Activated CD4-positive, alpha-beta T cell treated with anti-CD3 and anti-CD28 coated beads for 4 hours (primary cell): ENCODE results near the gene STK38.
A peak's percentile ranks its signal among the peaks of the same experiment; 100 is the strongest.
"Not testable (repeated sequence)": the region's sequence is repeated elsewhere in the genome, so short reads cannot be mapped to it uniquely, and the experiment has no call there.

ENCODE experiments used
- DNase-seq, 2 donors: peaks; one replicate each; pipeline ENCODE4 v3.0.0-alpha.2; 2020

The STK38 gene

DNA sequence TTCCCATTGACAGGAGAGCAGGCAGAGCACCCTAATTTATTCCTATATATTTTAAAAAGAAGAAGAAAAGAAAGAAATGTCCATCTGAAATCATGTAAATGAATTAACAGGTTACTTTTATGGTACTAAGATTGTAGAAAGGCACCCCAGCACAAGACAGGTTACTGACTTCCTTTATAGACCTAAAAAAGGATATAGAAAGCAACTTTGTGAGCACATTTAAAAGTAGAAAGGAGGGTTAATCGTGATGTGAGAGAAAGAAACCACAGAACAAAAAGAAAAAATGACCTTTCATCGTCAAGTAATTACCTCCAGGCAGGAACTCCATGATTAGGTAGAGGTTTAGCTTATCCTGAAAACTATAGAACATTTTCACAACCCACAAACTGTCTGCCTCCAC, 29.9 kb downstream of the STK38 start:
- no peak for DNase-seq

DNA sequence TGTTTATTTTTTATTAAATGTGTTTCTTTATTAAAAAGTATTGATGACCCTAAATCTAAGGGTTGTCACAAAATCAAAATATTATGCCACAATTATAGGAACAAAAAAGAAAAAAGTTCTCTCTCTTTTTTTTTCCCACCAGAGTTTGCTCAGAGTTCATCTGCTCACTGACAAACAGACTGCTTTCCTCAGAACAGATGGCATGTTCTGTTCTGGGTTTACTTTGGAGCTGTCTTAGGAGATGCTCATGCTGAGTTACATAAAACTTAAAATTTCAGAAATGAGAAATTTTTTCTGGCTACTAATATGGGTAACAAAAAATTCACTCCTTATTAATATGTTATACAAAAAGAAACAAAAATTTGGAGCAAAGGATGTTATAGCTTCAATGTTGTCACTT, 30.3 kb downstream of the STK38 start:
- DNase-seq = no peak

DNA sequence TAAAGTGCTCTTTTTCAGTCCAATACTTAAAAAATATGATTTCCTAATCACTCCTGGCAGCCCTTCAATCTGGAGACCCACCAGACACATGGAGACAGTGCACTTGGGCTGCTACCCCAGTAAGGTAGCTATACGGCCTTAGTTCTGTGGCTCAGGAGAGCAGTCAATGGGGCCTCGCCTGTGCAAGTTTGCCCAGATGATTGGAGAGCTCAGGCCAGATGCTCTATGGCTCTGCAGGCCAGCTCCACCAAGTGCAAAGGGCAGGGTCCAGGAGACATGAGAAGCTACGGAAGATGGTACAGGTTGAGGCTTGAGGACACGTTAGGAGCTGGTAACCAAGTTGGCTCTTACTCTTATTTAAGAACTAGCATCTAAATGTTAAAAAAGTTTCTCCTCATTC, 30.7 kb downstream of the STK38 start:
- DNase-seq = no peak

DNA sequence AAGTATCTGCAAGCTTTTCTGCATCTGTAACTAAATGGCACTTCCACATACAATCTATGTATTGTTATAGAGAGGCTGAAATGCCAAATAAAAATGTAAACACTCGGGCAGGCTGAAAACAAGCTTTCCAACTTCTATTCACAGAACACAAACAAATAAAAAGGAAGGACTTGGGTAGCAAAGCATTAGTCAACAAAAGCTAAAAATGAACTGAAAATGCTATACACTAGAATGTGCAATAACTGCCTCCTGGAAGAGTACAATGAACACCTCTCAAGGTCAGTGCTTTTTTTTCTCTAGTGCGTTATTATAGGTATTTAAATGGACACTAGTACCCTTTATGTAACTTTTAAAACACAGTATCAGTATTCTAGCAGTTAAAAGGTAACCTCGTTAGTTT, 31.4 kb downstream of the STK38 start:
- no peak for DNase-seq

DNA sequence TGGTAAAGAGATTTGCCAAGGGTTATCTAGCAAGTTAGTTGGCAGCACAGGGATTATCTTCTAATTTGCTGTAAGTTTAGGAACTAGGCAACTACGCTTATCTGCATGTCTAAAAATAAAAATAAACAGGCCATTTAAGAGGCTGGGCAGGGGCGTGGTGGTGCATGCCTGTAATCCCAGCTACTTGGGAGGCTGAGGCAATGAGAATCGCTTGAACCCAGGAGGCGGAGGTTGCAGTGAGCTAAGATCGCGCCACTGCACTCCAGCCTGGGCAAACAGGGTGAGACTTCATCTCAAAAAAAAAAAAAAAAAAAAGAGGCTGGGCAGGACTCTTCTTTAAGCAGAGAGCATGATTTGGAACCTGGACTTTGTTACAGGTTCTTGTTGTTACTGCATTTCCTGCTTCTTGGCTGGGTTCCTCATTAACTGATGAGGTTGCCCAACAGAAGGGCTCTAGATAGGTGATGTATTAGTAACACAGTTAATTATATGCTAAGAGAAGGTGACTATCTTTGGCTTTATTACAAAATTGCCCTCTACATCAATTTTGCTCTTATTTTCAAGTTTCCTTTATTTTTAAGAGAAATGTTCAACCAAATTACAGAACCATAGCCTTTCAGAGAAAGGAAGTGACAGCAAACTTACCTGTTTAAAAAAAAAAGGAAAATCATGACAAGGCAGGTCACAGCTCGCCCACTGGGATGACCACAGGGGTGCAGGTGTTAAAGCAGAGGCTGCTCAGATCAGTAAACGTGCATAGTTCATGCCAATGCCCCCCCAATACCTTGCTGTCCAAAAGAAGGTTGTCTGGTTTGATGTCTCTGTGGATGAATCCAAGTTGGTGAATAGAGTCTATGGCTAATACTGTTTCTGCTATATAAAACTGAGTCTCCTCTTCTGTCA, 32.5 kb downstream of the STK38 start:
- DNase-seq = no peak

DNA sequence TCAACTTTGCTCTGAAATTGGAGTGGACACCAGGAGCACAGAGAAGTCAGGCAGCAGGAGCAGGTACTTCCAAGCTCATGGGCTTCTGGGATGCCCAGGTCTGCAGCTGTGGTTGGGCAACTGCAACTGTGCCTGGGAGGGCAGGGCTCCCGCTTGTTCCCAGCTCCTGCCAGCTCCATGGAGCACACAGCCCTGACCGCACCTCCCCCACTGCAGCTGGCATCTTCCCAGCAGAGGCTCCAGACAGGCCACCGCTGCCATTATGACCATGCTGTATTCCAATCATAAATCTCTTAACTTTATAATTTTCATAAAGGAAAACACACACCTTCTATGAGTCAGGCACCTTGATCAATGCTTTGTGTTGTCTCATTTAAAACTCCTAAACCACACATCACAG, 36.9 kb downstream of the STK38 start:
- no peak for DNase-seq

DNA sequence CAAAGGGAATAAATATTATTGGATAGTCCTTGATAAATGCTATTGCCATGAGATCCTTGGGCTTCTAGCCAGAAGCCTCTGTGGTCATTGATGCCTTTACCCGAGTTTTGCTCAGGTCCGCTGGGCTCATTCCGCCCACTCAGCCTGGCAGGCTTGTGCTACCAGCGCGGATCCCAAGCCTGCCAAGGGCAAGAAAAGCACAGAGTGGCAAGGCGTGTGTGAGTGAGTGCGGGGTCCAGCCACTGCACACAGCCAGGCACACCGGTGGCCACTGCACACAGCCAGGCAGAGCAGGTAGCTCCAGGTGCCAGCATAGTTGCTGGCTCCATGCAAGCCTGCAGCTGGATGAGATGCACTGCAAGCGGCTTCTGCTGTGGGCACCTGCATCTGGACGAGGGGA, 38.7 kb downstream of the STK38 start:
- no peak for DNase-seq

DNA sequence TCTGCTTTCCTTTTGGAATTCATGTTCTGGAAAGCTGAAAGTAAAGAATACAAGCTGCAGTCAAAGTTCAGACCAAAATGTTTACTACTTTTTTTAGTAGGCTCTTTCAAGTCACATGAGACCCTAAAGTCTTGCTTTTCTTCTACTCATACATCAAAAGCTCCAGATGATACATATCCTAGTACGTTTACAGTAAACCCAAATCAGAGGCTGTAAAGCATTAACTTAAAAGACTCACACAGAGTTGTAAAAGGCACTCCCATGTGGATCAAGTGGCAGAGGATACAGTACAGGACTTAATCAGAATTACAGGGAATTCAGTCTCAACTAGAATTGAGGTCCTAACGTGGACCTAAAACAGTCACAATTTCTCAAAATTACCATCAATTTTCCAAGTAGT, 40.7 kb downstream of the STK38 start:
- DNase-seq = no peak

DNA sequence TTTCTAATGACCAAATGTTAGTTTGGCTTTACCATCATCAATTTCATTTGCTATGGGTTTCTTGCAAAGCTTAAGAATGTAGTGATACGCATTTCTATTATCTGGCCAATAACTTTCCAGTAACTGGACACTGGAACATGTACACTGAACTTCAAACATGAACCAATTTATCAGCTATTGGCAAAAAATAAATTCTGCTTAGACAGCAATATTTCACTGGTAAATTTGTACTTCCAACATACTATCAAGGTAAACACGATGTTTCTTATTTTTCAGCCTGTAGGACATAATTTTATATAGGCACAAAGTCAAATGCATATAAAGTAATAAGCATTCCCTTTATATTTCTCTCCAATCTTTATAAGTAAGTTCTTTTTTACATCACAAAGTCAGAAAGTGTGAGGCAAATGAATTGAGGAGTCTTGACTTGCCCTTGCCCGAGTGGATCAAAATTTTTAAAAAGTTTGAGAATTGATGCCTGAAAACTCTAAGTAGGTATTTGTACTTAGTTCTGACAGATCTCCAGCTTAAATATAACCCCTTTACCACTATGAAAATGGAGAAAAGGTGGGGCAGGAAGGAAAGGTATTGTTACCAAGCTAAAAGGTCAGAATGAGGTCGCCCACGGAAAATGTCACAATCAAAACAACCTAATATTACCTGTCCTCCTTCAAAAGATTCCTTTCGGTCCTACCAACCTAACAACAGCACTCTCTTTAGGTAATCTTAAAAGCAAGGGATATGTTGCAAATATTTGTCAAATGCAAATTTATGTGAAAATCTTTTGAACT, 41.3 kb downstream of the STK38 start:
- DNase-seq = peak in 1 of 2 donors; percentile 14

DNA sequence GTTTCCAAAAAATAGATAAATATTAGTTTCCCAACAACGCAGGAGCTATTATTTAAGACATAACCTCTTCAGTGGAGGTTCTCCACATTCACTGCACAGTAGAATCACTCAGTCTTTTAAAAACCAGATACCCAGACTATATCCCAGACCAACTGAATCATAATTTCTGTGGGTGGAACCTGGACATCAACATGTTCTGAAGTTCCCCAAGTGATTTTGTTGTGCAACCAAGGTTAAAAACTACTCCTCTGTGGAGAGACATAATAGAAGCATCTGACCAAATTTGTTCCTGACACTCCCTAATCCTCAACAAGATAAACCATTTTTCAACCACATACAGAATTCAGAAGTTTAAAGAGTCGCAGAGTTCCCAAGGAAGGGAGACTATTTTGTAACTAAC, 42.3 kb downstream of the STK38 start:
- DNase-seq = no peak

DNA sequence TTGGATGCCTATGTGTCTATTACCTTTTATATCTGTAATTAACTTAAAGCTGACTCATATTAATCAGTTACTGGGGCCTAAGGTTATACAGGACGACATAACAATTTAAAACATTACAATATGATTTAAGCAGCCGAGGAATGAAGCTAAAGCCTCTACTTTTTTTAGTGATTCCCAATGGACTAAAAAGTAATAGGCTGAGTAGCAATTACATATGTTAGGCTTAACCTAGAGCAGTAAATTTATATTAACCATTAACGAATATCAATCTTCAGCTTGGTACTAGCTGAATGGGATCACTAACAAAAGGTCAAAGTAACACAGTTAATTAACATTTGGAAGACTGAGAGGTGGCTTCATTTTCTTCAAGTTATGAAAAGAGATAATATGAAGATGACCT, 43.1 kb downstream of the STK38 start:
- no peak for DNase-seq

DNA sequence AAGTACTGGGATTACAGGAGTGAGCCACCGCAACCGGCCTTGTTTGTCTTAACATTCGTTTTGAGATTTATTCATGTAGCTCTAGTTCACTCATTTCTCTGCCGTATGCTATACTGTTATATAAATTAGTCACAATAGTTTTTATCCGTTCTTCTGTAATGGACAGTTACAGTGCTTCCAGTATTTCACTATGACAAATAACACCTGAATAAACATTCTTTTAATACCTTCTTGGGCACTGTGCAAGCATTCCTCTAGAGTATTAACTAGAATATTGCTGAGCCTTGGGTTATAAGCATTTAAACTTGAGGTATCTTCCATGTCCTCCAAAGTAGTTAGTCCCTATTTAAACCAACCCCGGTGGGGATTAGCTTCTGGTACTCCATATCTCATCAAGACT, 45.6 kb downstream of the STK38 start:
- DNase-seq = no peak

DNA sequence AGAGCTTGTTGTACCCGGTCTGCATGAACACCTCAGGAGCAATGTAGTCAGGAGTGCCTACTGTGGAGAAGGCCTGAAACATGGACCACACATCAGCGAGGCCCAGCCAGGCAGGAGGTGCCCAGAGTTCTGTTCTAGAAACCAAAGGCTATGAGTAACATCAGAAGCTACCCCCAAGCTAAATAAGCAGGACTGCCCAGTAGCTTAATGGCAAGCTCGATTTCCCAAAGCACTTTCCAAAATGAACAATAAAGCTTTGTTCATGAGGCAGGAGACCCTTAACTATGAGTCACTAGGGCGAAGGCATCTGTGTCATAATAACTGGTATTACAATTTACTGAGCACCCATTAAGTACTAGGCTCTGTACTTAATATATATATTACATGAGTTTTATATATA, 47.4 kb downstream of the STK38 start:
- no peak for DNase-seq

DNA sequence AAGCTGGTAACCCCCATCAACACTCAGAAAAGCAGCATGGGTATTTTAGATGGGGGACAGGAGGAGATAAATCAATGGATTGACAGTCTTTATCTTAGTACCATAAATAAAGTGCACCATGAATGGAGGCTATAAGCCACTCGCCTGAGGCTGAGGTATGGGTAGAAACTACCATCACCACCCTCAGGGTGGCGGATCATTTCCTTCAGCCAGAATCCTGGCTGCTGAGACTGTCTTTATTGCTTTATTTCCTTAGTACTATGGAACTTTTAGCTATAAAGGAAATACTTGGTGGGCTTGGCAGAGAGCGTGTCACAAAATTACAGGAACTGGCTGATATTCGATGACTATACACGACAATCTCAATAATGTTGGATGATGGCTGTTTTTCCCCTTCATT, 52.2 kb downstream of the STK38 start:
- DNase-seq = no peak

DNA sequence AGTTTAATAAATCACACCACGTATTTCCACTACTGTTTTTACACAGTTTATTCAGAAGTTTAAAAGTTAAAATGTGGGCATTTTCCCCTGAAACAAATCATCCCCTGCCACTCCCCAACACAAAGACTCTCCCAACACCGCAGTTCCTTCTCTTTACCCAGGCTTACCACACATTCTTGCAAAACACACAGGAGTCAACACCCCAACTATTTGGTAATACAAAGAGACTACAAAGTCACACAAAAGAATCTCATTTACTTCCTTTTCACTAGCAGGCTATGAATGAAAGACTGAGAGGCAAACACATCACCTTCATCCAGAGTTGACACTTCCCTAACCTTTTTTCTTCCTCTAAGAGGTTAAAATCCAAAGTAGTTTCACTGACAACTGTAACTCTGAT, 53.4 kb downstream of the STK38 start:
- DNase-seq = no peak

DNA sequence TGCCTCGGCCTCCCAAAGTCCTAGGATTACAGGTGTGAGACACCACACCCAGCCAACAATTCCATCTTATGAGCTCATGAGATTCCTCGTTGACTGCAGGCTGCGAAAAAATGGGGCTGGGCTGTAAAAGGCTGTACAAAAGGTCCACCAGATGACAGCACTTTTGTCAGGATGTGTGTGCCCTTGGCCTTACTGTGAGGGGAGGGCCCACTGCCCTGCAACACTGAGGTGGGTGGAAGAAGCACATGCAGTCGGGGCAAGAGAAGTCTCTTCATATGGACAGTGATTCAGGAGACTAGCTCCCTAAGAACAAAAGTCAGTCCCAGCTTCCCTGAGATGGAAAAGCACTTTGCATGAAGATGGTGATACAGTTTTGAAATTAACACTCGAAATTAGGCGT, 54.0 kb downstream of the STK38 start:
- DNase-seq = no peak

DNA sequence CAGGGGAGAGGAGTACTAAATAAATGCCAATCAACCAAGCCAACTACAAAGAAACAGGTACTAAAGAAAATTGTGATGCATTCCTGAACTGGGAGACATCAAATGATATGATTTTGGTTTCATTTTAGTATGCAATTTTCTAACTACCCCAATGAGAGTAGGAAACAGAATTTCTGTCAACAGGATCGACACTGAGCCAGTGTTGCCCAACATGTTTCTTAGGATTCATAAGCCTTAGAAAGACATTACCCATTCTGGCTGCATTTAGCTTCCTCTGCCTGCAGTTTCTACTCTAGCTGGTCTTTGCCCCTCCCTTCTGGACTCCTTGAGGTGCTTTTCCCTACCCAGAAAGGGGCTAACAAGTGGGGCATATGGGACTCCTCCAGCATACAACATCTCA, 54.7 kb downstream of the STK38 start:
- DNase-seq = no peak

DNA sequence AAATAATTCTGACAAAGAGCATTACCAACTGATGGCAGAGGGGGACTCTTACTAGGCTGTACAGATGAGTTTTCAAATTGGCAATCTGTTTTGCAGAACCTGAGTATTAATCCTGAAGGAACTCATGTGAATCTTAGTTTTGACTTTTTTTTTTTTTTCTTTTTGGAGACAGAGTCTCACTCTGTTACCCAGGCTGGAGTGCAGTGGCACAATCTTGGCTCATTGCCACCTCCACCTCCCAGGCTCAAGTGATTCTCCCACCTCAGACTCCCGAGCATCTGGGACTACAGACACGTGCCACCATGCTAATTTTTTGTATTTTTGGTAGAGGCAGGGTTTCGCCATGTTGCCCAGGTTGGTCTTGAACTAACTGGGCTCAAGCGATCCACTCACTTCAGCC, 55.2 kb downstream of the STK38 start:
- no peak for DNase-seq

DNA sequence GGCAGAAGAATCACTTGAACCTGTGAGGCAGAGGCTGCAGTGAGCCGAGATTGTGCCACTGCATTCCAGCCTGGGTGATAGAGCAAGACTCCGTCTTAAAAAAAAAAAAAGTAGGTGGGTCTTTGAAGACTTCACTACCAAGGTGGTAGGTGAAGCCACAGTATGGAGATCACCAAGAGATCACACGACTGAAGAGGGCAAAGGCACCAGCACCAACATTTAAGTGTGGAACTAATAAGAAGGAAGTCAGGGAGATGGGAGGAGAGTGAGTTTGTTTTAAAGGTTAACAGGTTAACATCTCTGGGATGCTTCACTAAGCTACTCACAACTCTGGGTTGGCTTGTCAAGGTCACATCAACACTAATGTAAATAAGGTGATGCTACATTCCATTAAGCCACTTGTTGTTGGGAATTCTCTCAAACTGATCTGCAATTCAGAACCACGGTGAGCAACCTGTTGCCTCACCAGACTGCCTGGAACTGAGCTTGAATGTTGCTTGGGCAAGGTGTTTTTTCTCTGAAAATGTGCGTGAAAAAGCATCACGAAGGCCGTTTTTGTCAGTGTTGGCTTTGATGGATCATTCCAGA, 55.8 kb downstream of the STK38 start:
- DNase-seq = no peak

DNA sequence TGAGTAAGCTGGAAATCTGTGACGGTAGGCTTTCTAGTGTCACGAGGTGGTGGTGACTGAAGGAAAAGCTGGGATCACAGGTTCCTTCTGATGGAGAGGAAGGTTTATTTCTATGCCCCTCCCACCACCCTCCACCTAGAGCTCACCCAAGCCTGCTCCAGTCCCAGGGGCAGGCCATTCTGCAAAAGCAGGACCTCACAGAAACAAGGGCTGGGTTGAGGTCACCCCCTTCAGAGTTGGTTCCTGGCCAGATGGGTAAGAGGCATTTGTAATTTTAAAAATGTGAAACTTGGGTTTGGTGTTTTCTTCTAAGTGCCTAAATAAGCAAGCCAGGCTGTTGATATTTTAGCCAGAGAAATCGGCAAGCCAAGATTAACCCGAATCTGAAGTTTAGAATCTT, 57.9 kb downstream of the STK38 start:
- DNase-seq = no peak

DNA sequence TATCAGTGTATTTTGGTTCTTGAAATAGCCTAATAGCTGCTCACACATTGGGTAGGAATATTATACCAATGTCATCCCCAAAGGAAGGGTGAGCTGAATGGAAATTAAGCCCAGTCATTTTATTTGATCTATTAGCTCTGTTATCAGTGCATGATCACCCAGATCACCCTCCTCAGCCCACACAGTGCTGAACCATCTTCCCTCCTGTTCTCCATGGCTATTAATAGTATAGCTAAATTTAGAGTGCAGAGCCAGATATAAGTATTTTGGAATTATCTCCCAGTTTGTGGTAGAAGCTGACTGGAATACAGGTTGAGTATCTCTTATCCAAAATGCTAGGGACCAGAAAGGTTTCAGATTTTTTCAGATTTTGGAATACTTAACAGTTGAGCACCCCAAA, 59.1 kb downstream of the STK38 start:
- DNase-seq = no peak

DNA sequence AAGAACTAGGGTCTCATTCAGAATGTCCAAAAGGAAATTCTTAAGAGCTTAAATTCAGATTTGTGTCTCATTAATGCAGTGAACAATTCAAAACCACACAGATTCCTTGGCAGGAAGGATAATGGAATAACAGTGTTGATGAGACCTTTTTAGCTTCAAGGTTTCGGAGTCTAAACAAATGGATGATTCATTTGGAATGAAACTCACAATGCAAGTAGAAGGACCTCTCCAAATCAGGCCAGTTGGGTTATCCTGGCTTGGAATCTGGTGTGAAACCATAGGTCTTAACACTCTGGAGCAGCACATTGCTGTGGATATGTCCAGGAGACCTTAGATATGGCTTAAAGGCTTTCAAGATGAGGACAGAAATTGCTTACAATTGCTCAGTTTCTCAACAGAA, 59.6 kb downstream of the STK38 start:
- no peak for DNase-seq

DNA sequence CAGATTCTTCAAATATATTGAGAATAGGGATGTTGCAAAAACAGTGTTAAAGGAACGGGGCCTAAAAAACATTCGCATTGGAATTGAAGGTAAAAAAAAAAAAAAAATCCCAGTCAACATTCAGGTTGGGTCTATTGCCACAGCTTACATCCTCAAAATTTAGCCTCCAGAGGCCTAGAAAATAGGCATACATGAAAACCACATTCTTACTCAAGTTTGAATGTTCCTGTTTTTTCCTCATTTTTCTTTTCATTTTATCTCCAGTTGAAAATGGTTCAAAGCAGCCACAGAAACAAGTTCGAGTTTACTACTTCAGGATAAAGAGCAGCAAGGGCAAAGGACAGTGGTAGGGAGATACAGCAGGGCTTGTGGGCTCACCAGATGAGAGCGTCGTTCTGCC, 62.5 kb downstream of the STK38 start:
- no peak for DNase-seq

DNA sequence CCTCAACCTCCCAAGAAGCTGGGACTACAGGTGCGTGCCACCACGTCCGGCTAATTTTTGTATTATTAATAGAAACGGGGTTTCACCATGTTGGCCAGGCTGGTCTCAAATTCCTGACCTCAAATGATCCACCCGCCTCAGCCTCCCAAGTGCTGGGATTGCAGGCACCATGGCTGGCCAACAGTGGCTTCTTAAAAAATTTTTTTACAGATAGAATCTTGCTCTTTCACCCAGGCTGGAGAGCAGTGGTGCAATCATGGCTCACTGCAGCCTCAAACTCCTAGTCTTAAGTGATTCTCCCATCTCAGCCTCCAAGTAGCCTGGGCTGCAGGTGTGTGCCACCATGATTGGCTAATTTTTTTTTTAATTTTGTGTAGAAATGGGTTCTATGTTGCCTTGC, 64.0 kb downstream of the STK38 start:
- not testable (repeated sequence) for DNase-seq
